ENCODE results near the gene CIP2A.

Gene CIP2A

DNA sequence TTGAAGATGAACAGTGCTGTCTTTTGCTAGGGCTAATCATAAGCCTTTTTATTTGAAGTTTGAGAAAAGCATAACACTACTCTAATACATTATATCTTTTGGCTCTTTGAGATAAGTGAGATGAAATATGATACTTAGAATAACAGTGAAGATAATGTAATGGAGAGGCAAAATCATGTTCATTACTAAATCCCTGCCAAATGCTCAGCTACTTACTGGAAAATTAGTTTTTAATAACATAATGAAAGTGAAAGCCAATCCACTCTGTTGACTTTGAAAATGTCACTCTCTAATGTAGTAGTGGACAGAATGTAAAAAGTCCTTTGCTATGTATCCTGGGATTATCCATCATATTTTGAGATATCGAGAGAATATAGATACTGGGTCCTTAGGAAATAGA, 43.0 kb downstream of the CIP2A start:
- H3K36me3 ChIP-seq (ENCODE audit: insufficient read depth, low read length) = peaks cover 68% of the 10 kb centered on the region
- no peak overlapping the region for H3K9ac ChIP-seq (ENCODE audit: low read length)
- H3K9me3 ChIP-seq (ENCODE audit: low read length) = no peaks in the 10 kb centered on the region
- H3F3A ChIP-seq (ENCODE audit: insufficient read depth, low read length) = no peaks in the 10 kb centered on the region
- no peaks in the 10 kb centered on the region for H3K4me1 ChIP-seq (ENCODE audit: insufficient read depth, low read length, severe bottlenecking)
- H3K4me2 ChIP-seq (ENCODE audit: low read length) = no peak overlapping the region
- H3K9me2 ChIP-seq (ENCODE audit: low read depth, low read length) = no peaks in the 10 kb centered on the region
- no peaks in the 10 kb centered on the region for H4K20me1 ChIP-seq (ENCODE audit: insufficient read depth, low read length)
- H2AFZ ChIP-seq (ENCODE audit: low read length) = no peak overlapping the region
- H3K4me3 ChIP-seq (ENCODE audit: low read depth, low read length, poor library complexity, severe bottlenecking) = no peak overlapping the region
- TF ChIP-seq, protein P1, sequence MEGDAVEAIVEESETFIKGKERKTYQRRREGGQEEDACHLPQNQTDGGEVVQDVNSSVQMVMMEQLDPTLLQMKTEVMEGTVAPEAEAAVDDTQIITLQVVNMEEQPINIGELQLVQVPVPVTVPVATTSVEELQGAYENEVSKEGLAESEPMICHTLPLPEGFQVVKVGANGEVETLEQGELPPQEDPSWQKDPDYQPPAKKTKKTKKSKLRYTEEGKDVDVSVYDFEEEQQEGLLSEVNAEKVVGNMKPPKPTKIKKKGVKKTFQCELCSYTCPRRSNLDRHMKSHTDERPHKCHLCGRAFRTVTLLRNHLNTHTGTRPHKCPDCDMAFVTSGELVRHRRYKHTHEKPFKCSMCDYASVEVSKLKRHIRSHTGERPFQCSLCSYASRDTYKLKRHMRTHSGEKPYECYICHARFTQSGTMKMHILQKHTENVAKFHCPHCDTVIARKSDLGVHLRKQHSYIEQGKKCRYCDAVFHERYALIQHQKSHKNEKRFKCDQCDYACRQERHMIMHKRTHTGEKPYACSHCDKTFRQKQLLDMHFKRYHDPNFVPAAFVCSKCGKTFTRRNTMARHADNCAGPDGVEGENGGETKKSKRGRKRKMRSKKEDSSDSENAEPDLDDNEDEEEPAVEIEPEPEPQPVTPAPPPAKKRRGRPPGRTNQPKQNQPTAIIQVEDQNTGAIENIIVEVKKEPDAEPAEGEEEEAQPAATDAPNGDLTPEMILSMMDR (IDR thresholded peaks at IDR 0.05; ENCODE audit: low read length) = no peak
- TF ChIP-seq EZH2 (IDR thresholded peaks at IDR 0.05; ENCODE audit: borderline replicate concordance, low read length) = no peak
- no peak overlapping the region for H3K27ac ChIP-seq (ENCODE audit: low read depth, low read length, poor library complexity, severe bottlenecking)
- no peaks in the 10 kb centered on the region for H3K27me3 ChIP-seq (ENCODE audit: insufficient read depth, low read length)
- no peaks in the 10 kb centered on the region for H3K79me2 ChIP-seq (ENCODE audit: insufficient read depth, low read length)

DNA sequence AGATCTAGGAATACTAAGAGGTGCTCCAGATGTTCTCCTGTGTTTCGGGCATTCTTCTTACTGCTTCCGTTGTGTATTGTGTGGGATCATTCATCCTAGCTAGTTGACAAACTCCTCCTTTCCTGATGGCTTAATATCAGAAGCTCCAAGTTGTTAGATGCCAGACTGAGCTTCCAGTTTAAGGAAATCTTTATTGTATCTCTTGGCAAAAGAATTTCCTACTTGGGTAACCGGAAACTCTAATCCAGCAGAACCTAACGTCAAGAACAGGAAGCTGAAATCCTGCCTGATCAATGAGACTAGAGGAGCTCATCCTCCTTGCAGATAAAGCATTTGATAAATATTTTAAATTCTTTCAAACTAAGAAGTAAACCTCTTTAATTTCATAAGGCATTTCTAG, 51.2 kb downstream of the CIP2A start:
- H4K20me1 ChIP-seq (ENCODE audit: insufficient read depth, low read length) = no peaks in the 10 kb centered on the region
- H3F3A ChIP-seq (ENCODE audit: insufficient read depth, low read length) = no peaks in the 10 kb centered on the region
- H3K4me1 ChIP-seq (ENCODE audit: insufficient read depth, low read length, severe bottlenecking) = no peaks in the 10 kb centered on the region
- no peak overlapping the region for H3K27ac ChIP-seq (ENCODE audit: low read depth, low read length, poor library complexity, severe bottlenecking)
- H3K9ac ChIP-seq (ENCODE audit: low read length) = no peak overlapping the region
- H3K79me2 ChIP-seq (ENCODE audit: insufficient read depth, low read length) = no peaks in the 10 kb centered on the region
- TF ChIP-seq, protein P1 (IDR thresholded peaks at IDR 0.05; ENCODE audit: low read length) = no peak
- no peak for TF ChIP-seq EZH2 (IDR thresholded peaks at IDR 0.05; ENCODE audit: borderline replicate concordance, low read length)
- H3K4me3 ChIP-seq (ENCODE audit: low read depth, low read length, poor library complexity, severe bottlenecking) = no peak overlapping the region
- H3K9me3 ChIP-seq (ENCODE audit: low read length) = no peaks in the 10 kb centered on the region
- no peaks in the 10 kb centered on the region for H3K9me2 ChIP-seq (ENCODE audit: low read depth, low read length)
- no peak overlapping the region for H2AFZ ChIP-seq (ENCODE audit: low read length)
- H3K36me3 ChIP-seq (ENCODE audit: insufficient read depth, low read length) = peaks cover 1% of the 10 kb centered on the region; the same call in 1 of the 2 replicates
- no peak overlapping the region for H3K4me2 ChIP-seq (ENCODE audit: low read length)
- no peaks in the 10 kb centered on the region for H3K27me3 ChIP-seq (ENCODE audit: insufficient read depth, low read length)

DNA sequence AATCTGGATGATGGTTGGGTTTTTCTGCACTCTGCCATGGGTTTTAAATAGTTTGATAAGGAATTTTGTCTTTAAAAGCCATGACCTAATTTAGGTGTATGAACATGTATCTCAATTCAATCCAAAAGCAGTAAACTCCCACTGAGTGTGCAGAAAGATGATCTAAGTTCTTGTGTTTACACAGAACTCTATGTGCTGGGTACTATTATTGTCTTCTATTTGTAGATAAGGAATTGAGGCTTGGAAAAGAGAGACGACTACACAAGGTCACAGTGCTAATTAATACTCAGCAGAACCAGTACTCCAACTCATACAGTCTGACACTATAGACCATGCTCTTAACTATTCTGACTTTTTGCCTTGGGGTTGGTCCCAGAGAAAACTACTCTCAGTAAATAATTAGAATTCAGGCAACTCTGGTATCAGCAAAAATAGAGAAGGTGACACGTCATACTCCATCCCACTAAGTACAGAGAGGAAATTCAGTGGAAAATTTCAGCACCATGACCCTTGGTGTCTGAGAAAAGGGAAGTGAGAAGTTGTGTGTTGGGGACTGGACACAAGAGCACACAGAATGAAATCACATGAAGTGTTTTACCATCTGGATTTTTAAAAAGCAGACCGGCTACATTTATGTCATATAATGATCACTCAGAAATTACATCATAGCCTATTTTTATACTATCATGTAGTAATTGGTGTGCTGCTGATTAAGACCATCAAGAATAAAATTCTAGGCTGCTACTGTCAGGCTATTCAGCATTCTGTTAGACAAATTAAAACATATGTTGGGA, 60.6 kb downstream of the CIP2A start:
- Histone ChIP-seq H3K9ac (ENCODE audit: low read length) (no peak overlapping the region), H3F3A (ENCODE audit: insufficient read depth, low read length) (no peaks in the 10 kb centered on the region), H2AFZ (ENCODE audit: low read length) (no peak overlapping the region), H3K27ac (ENCODE audit: low read depth, low read length, poor library complexity, severe bottlenecking) (no peak overlapping the region), H4K20me1 (ENCODE audit: insufficient read depth, low read length) (no peaks in the 10 kb centered on the region), H3K9me3 (ENCODE audit: low read length) (no peaks in the 10 kb centered on the region), H3K9me2 (ENCODE audit: low read depth, low read length) (no peaks in the 10 kb centered on the region), H3K79me2 (ENCODE audit: insufficient read depth, low read length) (no peaks in the 10 kb centered on the region), H3K4me2 (ENCODE audit: low read length) (no peak overlapping the region), H3K4me1 (ENCODE audit: insufficient read depth, low read length, severe bottlenecking) (no peaks in the 10 kb centered on the region), H3K27me3 (ENCODE audit: insufficient read depth, low read length) (no peaks in the 10 kb centered on the region), H3K36me3 (ENCODE audit: insufficient read depth, low read length) (no peaks in the 10 kb centered on the region), H3K4me3 (ENCODE audit: low read depth, low read length, poor library complexity, severe bottlenecking) (no peak overlapping the region)
- TF ChIP-seq EZH2 (IDR thresholded peaks at IDR 0.05; ENCODE audit: borderline replicate concordance, low read length) = no peak
- TF ChIP-seq, protein P1 (IDR thresholded peaks at IDR 0.05; ENCODE audit: low read length) = no peak
